Stimulated activated CD4-positive, alpha-beta T cell treated with anti-CD3 and anti-CD28 coated beads, Interleukin-1b, Interleukin-23, amount 100 ng/mL, for 24 hours (primary cell): ENCODE results near the gene DGCR8.

ENCODE experiments used
- DNase-seq, 4 experiments: peaks; one replicate each; pipeline ENCODE4 v3.0.0-alpha.2; 2020; ENCODE audit warnings: low read depth in 4 of 4, low spot score in 1 of 4

DGCR8 gene

DNA sequence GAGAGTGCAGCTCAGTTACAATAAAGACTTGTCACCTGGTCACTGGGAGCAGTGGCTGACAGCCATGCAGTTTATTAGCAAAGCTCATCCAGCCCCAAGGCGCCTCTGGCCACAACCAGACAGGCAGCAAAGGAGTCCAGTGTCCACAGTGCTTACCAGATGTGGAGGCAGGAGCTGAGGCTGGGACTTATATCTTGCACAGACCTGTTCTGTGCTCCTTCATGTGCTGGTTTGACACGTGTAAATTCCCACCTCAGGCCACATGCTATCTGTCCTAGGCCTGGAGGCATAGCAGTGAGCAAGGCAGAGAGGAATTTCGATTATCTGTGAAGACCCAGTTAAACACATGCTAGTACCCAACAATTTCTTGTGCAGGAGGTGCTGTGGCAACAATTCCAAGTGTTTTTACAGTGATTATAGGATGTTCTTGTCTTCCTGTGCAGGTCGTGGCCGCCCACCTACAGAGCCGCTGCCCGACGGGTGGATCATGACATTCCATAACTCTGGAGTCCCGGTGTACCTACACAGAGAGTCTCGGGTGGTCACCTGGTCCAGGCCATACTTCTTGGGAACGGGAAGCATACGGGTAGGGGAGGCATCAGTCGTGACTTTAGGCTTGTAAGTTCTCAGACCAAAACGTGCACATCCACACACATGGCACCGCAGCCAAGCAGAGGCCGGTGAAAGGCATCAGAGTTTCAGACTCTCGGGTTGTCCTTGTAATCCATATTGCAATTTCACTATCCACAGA lies 9.4 kb downstream of the DGCR8 start:
- DNase-seq: no peak

GRCh38 chr22:20089977-20090729 lies 10.1 kb downstream of the DGCR8 start:
- no peak for DNase-seq

- no peak for DNase-seq
These were observed 10.7 kb downstream of the DGCR8 start for GRCh38 chr22:20090730-20091240.

DNA sequence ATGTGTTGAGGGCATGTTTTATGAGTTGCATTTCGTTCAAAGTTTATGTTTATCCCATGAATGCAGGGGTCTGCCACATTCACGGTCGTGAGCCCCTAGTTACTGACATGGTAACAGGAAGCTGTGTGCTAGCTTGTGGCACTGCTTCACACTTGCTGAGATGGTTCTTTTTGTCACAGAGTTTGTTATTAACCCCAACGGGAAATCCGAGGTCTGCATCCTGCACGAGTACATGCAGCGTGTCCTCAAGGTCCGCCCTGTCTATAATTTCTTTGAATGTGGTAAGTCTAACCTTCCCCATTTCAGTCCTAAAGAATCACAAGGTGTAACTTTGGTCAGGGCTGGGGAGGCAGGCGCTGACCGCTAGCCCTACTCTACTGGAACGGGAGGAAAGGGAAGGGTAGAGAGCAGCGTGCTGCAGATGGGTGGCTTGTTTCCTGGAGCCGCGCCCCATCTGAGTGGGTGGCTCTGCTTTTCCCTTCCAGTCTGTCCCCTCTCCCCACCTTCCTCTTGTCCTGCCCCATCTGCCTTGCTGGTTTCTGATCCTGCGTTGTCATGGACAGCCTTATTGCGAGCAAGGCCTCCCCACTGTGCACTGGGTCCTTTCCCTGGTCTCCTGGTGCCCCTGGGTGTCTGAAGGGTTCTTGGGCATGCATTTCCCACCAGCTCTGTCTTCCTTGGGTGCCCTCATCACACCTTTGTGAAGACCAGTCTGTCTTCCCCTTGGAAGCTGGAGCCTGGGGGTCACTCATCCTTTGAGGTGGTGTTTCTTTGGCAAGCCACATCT lies 11.8 kb downstream of the DGCR8 start:
- DNase-seq: no peak

DNA sequence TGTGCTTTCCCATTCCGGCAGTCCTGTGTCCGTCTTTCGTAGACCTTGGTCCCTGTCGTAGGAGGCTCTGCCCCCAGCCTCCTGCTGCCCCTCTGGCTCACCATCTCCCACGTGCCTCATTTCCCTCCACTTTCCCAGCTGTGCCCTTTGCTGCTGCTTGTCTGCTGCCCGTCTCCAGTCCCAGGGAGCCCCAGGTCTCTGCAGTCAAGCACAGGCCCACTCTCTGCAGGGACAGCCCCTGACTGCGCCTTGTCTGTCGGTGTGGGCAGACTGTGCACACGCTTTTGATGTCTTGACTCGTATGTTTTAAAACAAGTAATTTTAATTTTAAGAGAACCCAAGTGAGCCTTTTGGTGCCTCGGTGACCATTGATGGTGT lies 12.4 kb downstream of the DGCR8 start:
- DNase-seq: no peak

DNA sequence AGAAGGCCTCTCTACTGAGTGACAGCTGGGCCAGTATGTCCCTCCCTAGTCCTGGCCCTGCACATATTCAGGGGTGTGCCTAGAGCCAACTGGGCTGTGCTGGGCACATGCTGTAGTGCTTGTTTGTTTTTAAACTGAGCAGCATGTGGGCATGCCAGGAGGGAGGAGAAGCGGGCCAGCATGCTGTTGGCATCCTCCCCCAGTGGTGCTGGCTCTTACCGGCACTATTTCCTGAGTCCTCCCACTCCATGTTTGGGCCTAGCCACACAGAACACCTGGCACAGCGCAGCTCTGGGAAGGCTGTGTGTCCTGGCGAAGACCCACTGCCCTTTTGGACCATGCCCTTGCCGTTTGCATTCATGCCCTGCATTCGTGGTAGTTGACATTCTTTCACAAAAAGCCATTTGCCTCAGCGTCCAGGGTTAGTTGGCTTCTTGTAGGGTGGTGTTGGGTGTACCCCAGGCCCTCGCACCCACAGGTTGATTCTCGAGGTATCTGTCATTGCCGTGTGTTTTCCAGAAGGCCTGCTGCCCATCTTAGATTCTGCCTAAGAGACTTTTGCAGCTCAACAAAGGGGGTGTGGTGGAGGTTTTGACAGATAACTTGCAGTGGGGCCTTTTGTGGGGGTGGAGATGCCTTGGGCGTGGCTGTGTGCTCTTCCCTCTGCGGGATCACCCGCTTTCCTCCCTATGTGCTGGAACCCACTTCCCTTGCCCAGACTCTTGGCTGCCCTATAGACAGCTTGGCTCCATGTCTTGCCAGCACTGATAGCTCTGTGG lies 13.6 kb downstream of the DGCR8 start:
- DNase-seq: no peak

DNA sequence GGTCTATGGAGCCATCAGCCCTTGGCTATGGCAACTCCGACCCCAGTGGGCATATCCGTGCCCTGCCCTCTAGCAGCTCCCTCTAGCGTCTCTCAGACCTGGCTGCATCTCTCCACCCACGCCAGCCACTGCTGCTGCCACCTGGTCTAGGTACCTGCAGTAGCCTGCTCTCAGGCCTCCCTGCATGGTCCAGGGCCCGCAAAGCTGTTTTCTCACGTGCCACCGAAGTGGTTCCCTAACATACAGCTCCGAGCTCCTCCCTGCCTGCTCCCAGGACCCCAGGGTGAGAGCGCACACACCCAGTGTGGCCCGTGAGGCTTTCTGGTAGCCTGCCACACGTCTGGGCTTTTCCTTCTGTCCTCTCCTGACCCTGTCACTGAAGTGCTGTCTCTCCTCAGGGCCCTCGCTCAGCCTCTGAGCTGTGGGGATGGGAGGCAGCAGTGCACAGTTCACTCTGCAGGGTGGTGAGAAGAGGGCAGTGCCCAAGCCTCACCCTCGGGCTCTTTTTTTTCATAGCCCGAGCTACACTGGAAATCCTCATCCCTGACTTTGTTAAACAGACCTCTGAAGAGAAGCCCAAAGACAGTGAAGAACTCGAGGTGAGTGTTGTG lies 14.3 kb downstream of the DGCR8 start:
- DNase-seq: no peak

DNA sequence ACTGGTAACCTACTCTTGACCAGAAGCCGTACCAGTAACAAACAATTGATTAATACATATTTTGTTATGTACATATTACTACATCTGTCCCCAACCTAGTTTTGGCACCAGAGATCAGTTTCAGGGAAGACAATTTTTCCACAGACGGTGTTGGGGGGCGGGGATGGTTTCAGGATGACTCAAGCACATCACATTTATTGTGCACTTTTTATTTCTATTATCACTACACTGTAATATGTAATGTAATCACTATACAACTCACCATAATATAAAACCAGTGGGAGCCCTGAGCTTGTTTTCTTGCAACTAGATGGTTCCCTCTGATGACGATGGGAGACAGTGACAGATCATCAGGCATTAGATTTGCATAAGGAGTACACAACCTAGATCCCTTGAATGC lies 15.5 kb downstream of the DGCR8 start:
- DNase-seq: no peak

DNA sequence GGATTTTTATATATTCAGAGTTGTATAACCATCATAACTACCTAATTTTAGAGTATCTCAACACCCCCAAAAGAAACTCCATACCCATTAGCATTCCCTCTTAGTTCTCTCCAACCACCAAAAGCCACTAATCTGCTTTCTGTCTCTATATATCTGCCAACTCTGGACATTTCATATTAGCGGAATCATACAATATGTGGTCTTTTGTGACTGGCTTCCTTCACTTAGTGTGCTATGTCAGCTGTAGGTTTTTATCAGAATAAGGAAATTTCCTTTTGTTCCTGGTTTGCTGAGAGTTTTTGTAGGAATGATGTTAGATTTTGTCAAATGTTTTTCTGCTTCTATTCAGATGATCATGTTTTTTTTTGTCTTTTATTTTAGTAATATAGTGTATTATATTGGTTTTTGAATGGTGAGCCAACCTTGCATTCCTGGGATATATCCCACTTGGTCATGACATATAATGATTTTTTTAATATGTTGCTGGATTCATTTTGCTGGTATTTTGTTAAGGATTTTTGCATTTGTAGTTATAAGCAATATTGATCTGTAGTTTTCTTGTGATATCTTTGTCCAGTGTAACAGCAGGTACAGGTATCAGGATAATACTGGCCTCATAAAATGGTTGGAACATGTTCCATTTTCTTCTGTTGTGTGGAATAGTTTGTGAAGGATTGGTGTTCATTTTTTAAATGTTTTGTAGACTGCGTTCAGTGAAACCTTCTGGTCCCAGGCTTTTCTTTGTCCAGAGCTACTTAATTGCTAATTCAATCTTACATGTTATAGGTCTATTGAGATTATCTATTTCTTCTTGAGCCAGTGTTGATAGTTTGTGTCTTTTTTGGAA lies 16.8 kb downstream of the DGCR8 start:
- no peak for DNase-seq

DNA sequence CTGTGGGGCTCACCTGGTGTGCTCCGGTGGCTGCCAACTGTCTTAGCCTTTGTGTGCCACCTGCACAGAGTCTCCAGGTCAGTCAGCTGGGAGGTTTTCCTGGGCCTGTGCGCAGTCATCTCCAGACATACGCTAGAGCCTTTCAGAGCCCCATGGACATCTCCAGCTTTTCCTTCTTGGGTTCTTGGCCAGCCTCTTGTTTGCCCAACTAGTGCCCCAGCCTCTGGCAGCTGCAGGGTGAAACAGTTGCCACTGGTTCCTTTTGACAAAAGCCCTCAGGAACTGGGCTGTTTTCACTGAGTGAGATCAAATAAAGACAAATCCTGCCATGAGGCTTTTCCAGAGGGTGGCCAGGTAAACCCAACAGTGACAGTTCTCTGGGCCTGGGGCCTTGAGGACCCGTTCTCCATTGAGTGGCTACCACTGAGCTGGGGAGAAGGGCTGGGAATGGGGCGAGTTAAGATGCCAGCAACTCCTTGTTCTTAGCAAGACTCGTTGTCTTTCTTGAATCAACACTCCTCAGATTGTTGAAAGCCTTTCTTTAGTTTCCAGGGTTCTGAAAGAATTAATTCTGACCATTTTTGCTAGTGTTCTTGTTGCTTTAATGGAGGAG lies 19.2 kb downstream of the DGCR8 start:
- no peak for DNase-seq

DNA sequence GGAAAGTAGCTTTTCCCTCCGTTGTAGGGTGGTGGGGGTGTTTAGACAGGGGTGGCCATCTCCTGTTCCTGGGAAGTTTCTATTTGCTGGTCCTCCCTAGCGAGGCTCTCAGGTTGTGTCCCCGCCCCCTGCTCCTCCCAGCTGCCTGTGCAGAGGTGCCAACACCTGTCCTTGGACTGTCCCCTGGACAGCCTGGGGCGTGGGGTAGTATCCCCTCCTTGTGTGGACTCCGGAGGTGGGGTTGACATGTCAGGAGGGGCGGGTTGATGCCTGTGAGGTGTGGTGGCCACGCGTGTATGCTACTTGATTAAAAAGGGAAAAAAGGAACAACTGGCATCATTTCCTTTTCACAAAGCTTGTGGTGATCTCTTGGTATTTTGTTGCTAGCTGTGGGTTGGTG lies 21.6 kb downstream of the DGCR8 start:
- DNase-seq: no peak

DNA sequence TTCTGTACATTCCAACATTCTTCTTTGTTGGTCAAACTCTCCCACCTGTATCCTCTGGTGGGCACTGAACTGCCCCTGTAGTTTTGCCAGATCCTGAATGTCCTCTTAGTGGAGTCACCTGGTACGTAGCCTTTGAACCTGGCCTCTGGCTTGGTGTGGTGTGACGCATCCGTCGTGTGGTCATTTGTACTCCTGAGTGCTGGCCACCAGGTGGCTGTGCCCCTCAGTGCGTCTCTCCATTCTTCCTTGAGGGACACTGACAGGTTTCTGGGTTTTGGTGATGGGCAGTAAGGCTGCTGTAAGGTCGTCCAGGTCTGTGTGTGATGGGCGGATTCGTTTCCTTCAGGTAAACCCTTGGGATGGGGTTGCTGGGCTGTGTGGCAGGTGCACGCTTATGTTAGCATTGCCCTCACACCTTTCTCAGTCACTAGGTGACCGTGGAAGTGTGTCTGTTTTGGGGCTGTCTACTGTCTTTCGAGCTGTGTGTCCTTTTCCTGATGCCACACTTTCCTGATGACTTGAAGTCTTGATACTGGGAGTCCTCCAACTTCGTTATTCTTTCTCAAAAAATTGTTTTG lies 22.3 kb downstream of the DGCR8 start:
- DNase-seq: no peak

DNA sequence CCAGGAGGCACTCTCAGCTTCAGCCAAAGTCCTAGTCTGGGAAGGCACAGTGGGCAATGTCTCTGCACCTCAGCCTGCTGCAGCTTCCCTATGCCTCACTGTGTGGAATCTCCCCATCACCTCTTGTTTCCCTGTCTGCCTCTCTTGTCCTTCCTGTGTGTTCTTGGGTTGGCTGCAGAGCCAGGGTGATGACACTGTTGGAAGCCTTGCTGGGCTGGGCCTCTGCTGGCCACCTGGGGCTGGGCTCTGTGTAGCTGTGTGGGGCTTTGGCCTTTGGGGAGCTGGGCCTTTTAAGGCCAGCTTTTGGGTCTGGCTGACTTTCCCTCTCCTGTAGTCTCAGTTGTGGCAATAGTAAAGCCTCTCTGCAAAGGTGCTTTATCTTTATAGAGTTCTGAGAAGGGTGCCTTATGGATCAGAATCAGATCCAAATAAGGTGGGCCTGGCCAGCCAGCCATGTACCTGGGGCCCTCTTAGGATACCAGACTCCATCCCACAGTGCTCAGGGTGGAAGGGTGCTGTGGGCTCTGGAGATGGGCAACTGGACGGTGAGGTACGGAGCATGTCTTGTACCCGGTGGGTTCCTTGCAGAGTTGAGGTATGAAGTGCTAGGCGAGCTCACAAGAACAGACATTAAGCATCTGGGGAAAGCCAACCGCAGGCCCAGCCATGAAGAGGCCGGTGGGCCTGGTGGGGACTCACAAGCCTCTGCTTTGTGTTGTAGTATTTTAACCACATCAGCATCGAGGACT lies 25.6 kb downstream of the DGCR8 start:
- no peak for DNase-seq

- DNase-seq: no peak
These were observed 26.3 kb downstream of the DGCR8 start for GRCh38 chr22:20106205-20106848.

DNA sequence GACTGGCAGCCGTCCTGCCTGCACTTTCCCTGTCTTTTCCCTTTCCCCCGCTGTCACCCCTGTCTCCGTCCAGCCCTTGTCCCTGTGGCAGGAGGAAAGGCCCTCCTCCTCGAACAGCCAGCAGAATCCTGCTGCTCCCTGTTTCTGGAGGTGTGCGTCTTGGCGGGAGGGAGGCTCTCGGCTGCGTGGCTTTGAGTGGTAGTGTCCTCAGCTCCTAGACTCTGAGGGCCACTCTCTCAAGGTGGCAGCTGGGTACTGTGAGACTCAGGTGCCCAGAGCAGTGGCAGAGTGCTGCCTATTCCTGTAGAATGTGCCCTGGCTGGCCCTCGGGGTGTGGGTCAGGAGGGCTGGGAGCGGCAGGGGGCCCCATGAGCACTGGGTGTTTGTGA lies 26.8 kb downstream of the DGCR8 start:
- DNase-seq: no peak

- DNase-seq: no peak
These were observed 27.4 kb downstream of the DGCR8 start for GRCh38 chr22:20107471-20107901.

DNA sequence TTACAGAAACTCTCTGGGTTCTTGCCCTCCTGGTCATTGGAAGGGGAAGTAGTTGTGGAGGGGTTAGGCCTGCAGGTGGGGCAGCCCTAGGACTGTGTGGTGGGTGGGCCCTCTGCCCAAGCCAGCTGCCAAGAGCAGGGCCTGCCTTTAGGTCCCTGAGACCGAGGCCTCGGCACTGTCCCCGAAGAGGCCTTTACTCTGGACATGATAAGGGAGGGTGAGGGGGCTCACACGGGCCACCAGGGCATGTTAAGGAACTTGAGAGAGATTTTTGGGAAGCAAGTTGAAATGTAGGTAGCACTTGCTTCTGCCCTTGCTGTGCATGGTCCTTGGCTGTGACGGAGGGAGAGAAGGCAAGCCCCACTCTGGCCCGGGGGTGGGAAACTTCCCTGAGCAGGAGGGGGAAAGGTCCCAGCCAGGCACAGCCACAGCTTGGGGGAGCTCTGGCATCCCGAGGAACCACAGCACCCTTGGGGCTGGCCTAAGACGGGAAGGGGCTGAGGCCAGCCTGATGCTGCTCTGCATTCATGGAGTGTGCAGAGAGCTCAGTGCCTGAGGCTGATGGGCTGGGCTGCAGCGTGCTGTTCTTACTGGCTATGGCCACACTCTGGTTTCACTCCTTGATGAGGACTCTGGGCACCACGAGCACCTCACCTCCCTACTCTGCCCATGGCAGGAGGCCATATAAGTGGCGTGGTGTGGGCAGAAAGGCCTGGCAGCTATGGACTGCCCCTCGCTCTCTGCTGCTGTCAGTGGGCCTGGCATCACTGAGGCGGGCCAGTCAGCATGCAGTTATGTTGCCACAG lies 28.1 kb downstream of the DGCR8 start:
- no peak for DNase-seq
